Measurements from ENCODE around the gene GPD2.

GPD2 gene

GRCh38 chr2:156562124-156562523, 125.9 kb downstream of the GPD2 start:
- H3K4me3 ChIP-seq (ENCODE audit: low read depth, low read length) = no peak overlapping the region
- no peak for TF ChIP-seq CTCF (IDR thresholded peaks at IDR 0.05; ENCODE audit: borderline replicate concordance, insufficient read depth, low read depth, low read length)

- no peak for TF ChIP-seq CTCF (IDR thresholded peaks at IDR 0.05; ENCODE audit: borderline replicate concordance, insufficient read depth, low read depth, low read length)
- H3K4me3 ChIP-seq (ENCODE audit: low read depth, low read length) = no peak overlapping the region
Observed at GRCh38 chr2:156563994-156564753, 128.0 kb downstream of the GPD2 start.

GRCh38 chr2:156565066-156565710, 129.0 kb downstream of the GPD2 start:
- TF ChIP-seq CTCF (IDR thresholded peaks at IDR 0.05; ENCODE audit: borderline replicate concordance, insufficient read depth, low read depth, low read length) = no peak
- H3K4me3 ChIP-seq (ENCODE audit: low read depth, low read length) = no peak overlapping the region

- no peak for TF ChIP-seq CTCF (IDR thresholded peaks at IDR 0.05; ENCODE audit: borderline replicate concordance, insufficient read depth, low read depth, low read length)
- H3K4me3 ChIP-seq (ENCODE audit: low read depth, low read length) = no peak overlapping the region
Observed at GRCh38 chr2:156573710-156574109, 137.5 kb downstream of the GPD2 start.

- H3K4me3 ChIP-seq (ENCODE audit: low read depth, low read length) = no peak overlapping the region
- no peak for TF ChIP-seq CTCF (IDR thresholded peaks at IDR 0.05; ENCODE audit: borderline replicate concordance, insufficient read depth, low read depth, low read length)
Observed at GRCh38 chr2:156574112-156574511, 137.9 kb downstream of the GPD2 start.

- TF ChIP-seq CTCF (IDR thresholded peaks at IDR 0.05; ENCODE audit: borderline replicate concordance, insufficient read depth, low read depth, low read length) = no peak
- no peak overlapping the region for H3K4me3 ChIP-seq (ENCODE audit: low read depth, low read length)
Observed at GRCh38 chr2:156576005-156576404, 139.8 kb downstream of the GPD2 start.

- no peak overlapping the region for H3K4me3 ChIP-seq (ENCODE audit: low read depth, low read length)
- TF ChIP-seq CTCF (IDR thresholded peaks at IDR 0.05; ENCODE audit: borderline replicate concordance, insufficient read depth, low read depth, low read length) = no peak
Observed at GRCh38 chr2:156580501-156580900, 144.3 kb downstream of the GPD2 start.

Data from GM12875 (cell line).